ENCODE results near the gene ARMC9. TPM values are rescaled to one million over a fixed set of nuclear protein-coding genes. Genes with fewer than 3 reads are reported as not detected.

ARMC9 gene
- total RNA-seq, 1 donor from 2014 or later: 43.1 TPM

GRCh38 chr2:231161877-231162329 lies 36.5 kb upstream of the ARMC9 start:
- ATAC-seq (no peak), DNase-seq (no peak)
- Histone ChIP-seq H3K4me1 (peaks cover 9% of the 10 kb centered on the region), H3K9me3 (no peaks in the 10 kb centered on the region), H3K4me3 (no peak overlapping the region), H3K27me3 (ENCODE audit: low read depth) (no peaks in the 10 kb centered on the region), H3K36me3 (peaks cover 49% of the 10 kb centered on the region), H3K27ac (peak overlapping the region; percentile 52)
- no peak for TF ChIP-seq CTCF (IDR thresholded peaks at IDR 0.05)
- intact Hi-C loops (cut with DNase I): no loop called here

GRCh38 chr2:231163011-231163410 lies 35.4 kb upstream of the ARMC9 start:
- Histone ChIP-seq H3K9me3 (no peaks in the 10 kb centered on the region), H3K4me3 (no peak overlapping the region), H3K27me3 (ENCODE audit: low read depth) (no peaks in the 10 kb centered on the region), H3K27ac (no peak overlapping the region), H3K36me3 (peaks cover 60% of the 10 kb centered on the region), H3K4me1 (peaks cover 9% of the 10 kb centered on the region)
- no peak for TF ChIP-seq CTCF (IDR thresholded peaks at IDR 0.05)
- intact Hi-C loops (cut with DNase I): no loop called here
- ATAC-seq (no peak), DNase-seq (no peak)

- TF ChIP-seq CTCF (IDR thresholded peaks at IDR 0.05): no peak
- DNase-seq (no peak), ATAC-seq (no peak)
- Histone ChIP-seq H3K36me3 (peaks cover 61% of the 10 kb centered on the region), H3K27me3 (ENCODE audit: low read depth) (no peaks in the 10 kb centered on the region), H3K9me3 (no peaks in the 10 kb centered on the region), H3K4me3 (no peak overlapping the region), H3K27ac (no peak overlapping the region), H3K4me1 (peaks cover 9% of the 10 kb centered on the region)
- intact Hi-C loops (cut with DNase I): no loop called here
Observed at GRCh38 chr2:231163414-231164095, 34.9 kb upstream of the ARMC9 start.

GRCh38 chr2:231167745-231168459 lies 30.5 kb upstream of the ARMC9 start:
- no peak overlapping the region for H3K4me3 ChIP-seq
- peaks cover 71% of the 10 kb centered on the region for H3K36me3 ChIP-seq
- no peak for ATAC-seq
- no peaks in the 10 kb centered on the region for H3K9me3 ChIP-seq
- DNase-seq: no peak
- H3K27me3 ChIP-seq (ENCODE audit: low read depth): no peaks in the 10 kb centered on the region
- no peak overlapping the region for H3K27ac ChIP-seq
- intact Hi-C loops (cut with DNase I): no loop called here
- no peak for TF ChIP-seq CTCF (IDR thresholded peaks at IDR 0.05)
- H3K4me1 ChIP-seq: no peaks in the 10 kb centered on the region

- ATAC-seq: no peak
- Histone ChIP-seq H3K4me1 (no peaks in the 10 kb centered on the region), H3K36me3 (peaks cover 71% of the 10 kb centered on the region), H3K27me3 (ENCODE audit: low read depth) (no peaks in the 10 kb centered on the region), H3K9me3 (no peaks in the 10 kb centered on the region), H3K4me3 (no peak overlapping the region), H3K27ac (no peak overlapping the region)
- DNase-seq: no peak
- intact Hi-C loops (cut with DNase I): no loop called here
- no peak for TF ChIP-seq CTCF (IDR thresholded peaks at IDR 0.05)
Observed at GRCh38 chr2:231168460-231169139, 29.8 kb upstream of the ARMC9 start.
